Cardiac fibroblast (primary cell): Measurements from ENCODE around the gene COPS8.

Experiments
- DNase-seq, 2 donors: peaks; one replicate each; pipeline versions ENCODE4 v3.0.0 to v3.0.0-alpha.2; 2010; ENCODE audit warnings: low read depth in 2 of 2
- H3K4me3 ChIP-seq, 2 donors: replicated peaks in 1 of 2; 1 replicate in 1 of 2; 2 replicates in 1 of 2; pipeline ENCODE4 v1.5.1; 2011; ENCODE audit warnings: low read depth in 2 of 2, low read length in 2 of 2, mild to moderate bottlenecking in 2 of 2, moderate library complexity in 1 of 2
- TF ChIP-seq, protein P1 (sequence below): IDR thresholded peaks from one replicate; pipeline ENCODE4 v1.5.1; 2011; ENCODE audit warnings: low read depth, mild to moderate bottlenecking, low read length, inconsistent platforms

The COPS8 gene

GRCh38 chr2:237115870-237116269 is 30.2 kb downstream of the COPS8 start:
- no peak overlapping the region for H3K4me3 ChIP-seq
- no peak for DNase-seq
- TF ChIP-seq, protein P1, sequence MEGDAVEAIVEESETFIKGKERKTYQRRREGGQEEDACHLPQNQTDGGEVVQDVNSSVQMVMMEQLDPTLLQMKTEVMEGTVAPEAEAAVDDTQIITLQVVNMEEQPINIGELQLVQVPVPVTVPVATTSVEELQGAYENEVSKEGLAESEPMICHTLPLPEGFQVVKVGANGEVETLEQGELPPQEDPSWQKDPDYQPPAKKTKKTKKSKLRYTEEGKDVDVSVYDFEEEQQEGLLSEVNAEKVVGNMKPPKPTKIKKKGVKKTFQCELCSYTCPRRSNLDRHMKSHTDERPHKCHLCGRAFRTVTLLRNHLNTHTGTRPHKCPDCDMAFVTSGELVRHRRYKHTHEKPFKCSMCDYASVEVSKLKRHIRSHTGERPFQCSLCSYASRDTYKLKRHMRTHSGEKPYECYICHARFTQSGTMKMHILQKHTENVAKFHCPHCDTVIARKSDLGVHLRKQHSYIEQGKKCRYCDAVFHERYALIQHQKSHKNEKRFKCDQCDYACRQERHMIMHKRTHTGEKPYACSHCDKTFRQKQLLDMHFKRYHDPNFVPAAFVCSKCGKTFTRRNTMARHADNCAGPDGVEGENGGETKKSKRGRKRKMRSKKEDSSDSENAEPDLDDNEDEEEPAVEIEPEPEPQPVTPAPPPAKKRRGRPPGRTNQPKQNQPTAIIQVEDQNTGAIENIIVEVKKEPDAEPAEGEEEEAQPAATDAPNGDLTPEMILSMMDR = no peak

GRCh38 chr2:237116431-237116830 is 30.7 kb downstream of the COPS8 start:
- no peak for DNase-seq
- TF ChIP-seq, protein P1 = no peak
- H3K4me3 ChIP-seq = no peak overlapping the region

DNA sequence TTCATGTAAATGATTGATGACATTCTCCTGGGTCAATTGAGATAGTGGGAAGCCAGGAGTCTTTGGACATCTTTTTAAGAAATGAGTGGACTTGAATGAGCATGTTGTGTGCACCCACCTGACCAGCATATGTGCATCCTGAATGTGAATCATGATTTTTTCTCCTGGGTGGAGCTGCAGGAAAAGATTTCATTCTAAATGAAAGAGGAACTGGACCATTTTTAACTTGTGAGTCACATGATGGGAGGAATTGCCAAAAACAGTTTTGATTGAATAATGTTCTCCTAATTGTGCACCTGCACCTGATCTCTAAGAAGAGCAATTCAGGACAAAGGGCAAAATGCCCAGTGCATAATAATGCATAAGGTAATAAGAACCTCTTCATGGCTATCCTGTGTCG is 32.3 kb downstream of the COPS8 start:
- DNase-seq = peak; percentile 24 to 75
- no peak overlapping the region for H3K4me3 ChIP-seq
- TF ChIP-seq, protein P1 = no peak

DNA sequence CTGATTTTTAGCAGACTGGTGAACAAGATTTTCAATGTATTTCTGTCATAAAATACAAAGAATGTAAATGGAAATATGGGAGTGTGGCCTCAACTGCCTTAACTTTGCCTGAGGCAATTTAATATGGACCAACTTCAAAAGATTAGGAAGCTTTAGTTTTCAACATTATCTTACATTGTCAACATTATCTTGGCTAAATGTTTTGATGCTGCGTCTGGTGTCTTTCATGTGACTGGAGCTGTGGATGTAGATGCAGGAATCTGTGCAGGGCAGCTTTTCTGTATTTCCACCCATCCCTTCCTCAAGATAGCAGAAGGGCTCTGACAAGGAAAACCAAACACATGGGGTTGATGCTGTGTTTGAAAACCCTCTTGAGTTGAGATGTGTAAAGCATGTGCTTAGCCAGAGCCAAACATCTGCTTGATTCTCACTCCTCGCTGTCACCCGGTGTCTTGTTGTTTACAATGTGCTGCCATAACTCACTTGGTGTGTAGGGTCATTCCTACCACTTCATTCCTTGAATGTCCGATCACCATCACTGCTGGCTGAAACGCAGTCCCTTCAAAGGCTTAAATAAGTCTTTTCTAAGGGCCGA is 33.0 kb downstream of the COPS8 start:
- DNase-seq = peak in 1 of 2 donors; percentile 57
- no peak overlapping the region for H3K4me3 ChIP-seq
- TF ChIP-seq, protein P1 = no peak

DNA sequence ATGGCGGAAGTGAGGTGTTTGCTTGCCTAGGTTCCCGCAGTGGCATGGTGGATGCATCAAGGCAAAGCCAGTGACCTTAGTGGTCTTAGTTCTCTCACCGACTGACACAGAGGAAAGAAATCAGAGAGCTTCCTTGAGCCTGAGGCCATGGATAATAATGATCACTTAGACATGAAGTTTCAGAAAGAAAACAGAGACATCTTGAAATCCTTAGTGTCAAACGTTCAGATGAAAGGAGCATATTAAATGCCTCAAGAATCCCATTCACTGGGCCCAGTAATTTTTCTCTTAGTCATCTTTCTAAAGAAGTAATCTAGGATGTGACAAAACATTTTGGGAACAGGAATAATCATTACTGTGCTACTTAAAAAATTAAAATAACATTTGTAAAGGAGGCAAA is 35.2 kb downstream of the COPS8 start:
- DNase-seq = no peak
- TF ChIP-seq, protein P1 = no peak
- H3K4me3 ChIP-seq = no peak overlapping the region

DNA sequence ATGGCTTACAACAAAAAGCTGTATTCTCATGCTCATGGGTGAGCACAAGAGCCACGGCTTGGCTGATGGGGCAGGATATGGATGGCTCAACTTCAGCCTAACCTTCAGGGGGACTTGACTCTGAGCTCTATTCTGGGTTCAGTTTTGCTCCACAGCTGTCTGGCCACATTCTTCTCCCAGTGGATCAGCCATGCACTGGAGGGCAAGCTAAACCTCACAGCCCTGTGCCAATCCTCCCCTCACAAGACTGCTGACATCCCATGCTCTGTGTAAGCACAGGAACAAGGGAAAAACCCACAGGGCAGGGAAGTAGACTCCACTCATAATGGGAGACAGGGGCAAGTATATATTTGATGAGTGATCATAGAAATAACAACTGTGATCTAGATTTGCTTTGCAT is 35.6 kb downstream of the COPS8 start:
- peak in 1 of 2 donors; percentile 18 for DNase-seq
- no peak overlapping the region for H3K4me3 ChIP-seq
- TF ChIP-seq, protein P1 = no peak

- peak; percentile 86 to 91 for DNase-seq
- TF ChIP-seq, protein P1 = peak; percentile 85
- H3K4me3 ChIP-seq = no peak overlapping the region
These were observed 36.6 kb downstream of the COPS8 start for GRCh38 chr2:237122214-237122666.
